ENCODE results near the gene SLC35E3.

The SLC35E3 gene

GRCh38 chr12:68825569-68826217, 79.7 kb downstream of the SLC35E3 start:
- DNase-seq, result no peak
- in situ Hi-C loops (cut with HindIII; ENCODE audit: low pct_ligation_motif_present, low pct_unique_long_range_greater_than_20kb, low sequenced_read_pairs), result no loop called here

GRCh38 chr12:68827895-68828671, 82.1 kb downstream of the SLC35E3 start:
- DNase-seq, result no peak
- in situ Hi-C loops (cut with HindIII; ENCODE audit: low pct_ligation_motif_present, low pct_unique_long_range_greater_than_20kb, low sequenced_read_pairs), result no loop called here

GRCh38 chr12:68828672-68829068, 82.7 kb downstream of the SLC35E3 start:
- no peak for DNase-seq
- in situ Hi-C loops (cut with HindIII; ENCODE audit: low pct_ligation_motif_present, low pct_unique_long_range_greater_than_20kb, low sequenced_read_pairs), result no loop called here
